ENCODE results near the gene DDR2. TPM values are rescaled to one million over a fixed set of nuclear protein-coding genes. Genes with fewer than 3 reads are reported as not detected.

DDR2 gene
- total RNA-seq, 1 donor from 2014 or later = 26.9 TPM

DNA sequence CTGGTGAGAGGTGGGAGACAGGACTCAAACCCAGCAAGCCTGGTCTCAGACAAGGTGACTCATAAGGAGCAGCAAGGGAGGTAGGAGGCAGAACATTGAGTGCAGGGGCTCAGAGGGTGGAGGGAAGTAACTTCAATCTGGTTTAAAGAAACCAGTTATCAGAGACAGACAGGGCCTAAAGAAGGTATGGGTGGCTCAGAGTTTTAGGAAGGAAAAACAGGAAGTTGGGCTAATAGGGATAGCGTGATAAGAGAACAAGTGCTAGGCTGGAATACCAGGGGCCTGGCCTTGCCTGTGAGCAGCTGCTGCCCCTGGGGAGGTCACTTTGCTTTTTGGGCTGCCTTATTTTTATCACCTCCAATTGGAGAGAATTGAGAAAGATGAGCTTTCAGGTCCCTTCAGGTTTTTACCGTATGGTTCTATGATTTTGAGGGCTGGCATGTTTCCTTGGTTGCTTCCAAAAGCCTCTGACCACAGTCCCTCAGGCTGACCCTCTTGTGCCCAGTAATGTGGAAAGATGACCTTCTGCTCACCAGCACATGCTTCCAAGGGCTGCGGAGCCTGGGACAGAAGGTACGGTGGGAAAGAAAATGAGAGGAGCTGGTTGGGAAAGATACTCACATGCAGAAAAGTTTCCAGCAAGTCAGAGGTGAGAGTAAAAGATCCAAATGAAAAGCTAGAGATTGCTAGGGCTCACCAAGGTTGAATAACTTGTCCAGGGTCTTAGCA is 77.0 kb downstream of the DDR2 start:
- Histone ChIP-seq H3K36me3 (no peaks in the 10 kb centered on the region), H3K9me3 (replicated peaks) (no peaks in the 10 kb centered on the region), H3K4me1 (peaks cover 76% of the 10 kb centered on the region), H3K27me3 (ENCODE audit: low read depth) (no peaks in the 10 kb centered on the region), H3K4me3 (no peak overlapping the region), H3K27ac (replicated peaks) (peak overlapping the region; percentile 55)
- intact Hi-C loops (cut with micrococcal nuclease) = no loop called here
- no peak for DNase-seq
- TF ChIP-seq, protein P1, sequence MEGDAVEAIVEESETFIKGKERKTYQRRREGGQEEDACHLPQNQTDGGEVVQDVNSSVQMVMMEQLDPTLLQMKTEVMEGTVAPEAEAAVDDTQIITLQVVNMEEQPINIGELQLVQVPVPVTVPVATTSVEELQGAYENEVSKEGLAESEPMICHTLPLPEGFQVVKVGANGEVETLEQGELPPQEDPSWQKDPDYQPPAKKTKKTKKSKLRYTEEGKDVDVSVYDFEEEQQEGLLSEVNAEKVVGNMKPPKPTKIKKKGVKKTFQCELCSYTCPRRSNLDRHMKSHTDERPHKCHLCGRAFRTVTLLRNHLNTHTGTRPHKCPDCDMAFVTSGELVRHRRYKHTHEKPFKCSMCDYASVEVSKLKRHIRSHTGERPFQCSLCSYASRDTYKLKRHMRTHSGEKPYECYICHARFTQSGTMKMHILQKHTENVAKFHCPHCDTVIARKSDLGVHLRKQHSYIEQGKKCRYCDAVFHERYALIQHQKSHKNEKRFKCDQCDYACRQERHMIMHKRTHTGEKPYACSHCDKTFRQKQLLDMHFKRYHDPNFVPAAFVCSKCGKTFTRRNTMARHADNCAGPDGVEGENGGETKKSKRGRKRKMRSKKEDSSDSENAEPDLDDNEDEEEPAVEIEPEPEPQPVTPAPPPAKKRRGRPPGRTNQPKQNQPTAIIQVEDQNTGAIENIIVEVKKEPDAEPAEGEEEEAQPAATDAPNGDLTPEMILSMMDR (IDR thresholded peaks at IDR 0.05; ENCODE audit: borderline replicate concordance) = no peak

DNA sequence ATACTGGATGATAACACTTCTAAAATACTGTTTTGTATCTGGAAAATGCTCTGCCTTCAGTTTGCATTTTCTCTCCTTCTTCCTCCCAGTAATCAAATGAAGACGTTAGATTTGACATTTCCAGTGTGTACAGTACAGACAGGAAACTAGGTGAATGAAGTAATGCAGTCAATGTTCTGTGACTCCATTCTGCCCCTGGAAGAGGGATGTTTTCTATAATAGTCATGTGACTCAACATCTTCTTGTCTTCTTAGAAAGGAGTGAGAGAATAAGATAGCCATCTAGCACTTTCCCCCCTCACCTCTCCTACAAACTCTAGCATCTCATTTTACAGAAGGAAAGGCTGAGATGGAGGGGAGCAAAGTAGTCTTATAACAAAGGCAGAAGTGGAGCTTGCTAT is 77.6 kb downstream of the DDR2 start:
- no peaks in the 10 kb centered on the region for H3K9me3 ChIP-seq (replicated peaks)
- H3K36me3 ChIP-seq = no peaks in the 10 kb centered on the region
- no peak for DNase-seq
- H3K27me3 ChIP-seq (ENCODE audit: low read depth) = no peaks in the 10 kb centered on the region
- TF ChIP-seq, protein P1 (IDR thresholded peaks at IDR 0.05; ENCODE audit: borderline replicate concordance) = no peak
- peaks cover 71% of the 10 kb centered on the region for H3K4me1 ChIP-seq
- no peak overlapping the region for H3K4me3 ChIP-seq
- peak overlapping the region; percentile 55 for H3K27ac ChIP-seq (replicated peaks)
- intact Hi-C loops (cut with micrococcal nuclease) = no loop called here

DNA sequence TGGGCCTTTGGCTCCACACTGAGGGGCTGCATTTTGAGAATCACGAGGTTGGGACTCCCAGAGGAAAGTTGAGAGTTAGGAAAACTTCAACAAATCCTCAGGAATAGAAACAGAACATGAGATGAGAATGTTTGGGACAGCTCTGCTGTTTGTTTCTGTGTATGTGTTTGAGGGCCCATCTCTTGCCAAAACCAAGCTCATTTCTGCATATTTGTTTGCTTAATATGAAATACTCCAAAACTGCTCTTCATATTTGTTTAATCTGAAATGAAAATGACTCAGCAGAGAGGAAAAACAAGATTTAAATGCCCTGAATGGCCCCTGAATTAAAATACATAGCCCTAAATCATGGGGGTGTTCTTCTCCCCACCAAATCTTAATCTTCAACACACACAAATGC is 78.1 kb downstream of the DDR2 start:
- H3K27me3 ChIP-seq (ENCODE audit: low read depth) = no peaks in the 10 kb centered on the region
- DNase-seq = no peak
- no peaks in the 10 kb centered on the region for H3K36me3 ChIP-seq
- peaks cover 67% of the 10 kb centered on the region for H3K4me1 ChIP-seq
- no peak overlapping the region for H3K4me3 ChIP-seq
- TF ChIP-seq, protein P1 (IDR thresholded peaks at IDR 0.05; ENCODE audit: borderline replicate concordance) = no peak
- intact Hi-C loops (cut with micrococcal nuclease) = no loop called here
- H3K9me3 ChIP-seq (replicated peaks) = no peaks in the 10 kb centered on the region
- H3K27ac ChIP-seq (replicated peaks) = peak overlapping the region; percentile 55

DNA sequence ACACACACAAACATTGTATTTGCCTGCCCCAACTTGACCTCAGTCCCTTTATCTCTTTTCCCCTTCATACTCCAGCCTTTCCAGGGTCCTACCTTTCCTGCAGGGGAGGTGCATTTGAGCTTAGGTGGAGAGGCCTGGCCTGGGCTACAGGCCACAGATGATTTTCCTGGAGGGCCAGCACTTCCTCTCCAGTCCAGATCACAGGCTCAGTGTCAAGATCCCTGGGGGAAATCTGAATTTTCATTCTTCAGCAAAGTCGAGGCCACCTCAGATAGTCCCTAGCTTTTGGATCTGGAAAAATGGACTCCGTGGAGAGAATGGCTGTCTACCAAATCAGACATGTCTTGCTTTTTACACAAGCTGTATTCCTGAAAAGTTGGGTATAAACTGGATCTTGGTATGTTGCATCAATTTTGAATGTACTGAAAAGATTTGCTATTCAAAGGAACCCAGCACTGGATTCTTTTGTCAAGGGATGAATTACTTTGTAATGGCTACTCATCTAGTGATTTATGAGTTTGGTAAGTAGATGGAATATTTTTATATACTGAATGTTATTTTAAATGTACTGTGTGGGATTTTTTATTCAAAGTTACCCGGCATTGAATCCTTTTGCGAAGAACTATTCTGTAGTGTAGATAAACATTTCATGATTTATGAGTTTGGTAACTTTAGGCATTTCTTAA is 78.7 kb downstream of the DDR2 start:
- H3K27me3 ChIP-seq (ENCODE audit: low read depth) = no peaks in the 10 kb centered on the region
- H3K9me3 ChIP-seq (replicated peaks) = no peaks in the 10 kb centered on the region
- H3K4me3 ChIP-seq = no peak overlapping the region
- TF ChIP-seq, protein P1 (IDR thresholded peaks at IDR 0.05; ENCODE audit: borderline replicate concordance) = no peak
- peaks cover 67% of the 10 kb centered on the region for H3K4me1 ChIP-seq
- no peak for DNase-seq
- H3K36me3 ChIP-seq = no peaks in the 10 kb centered on the region
- intact Hi-C loops (cut with micrococcal nuclease) = no loop called here
- peak overlapping the region; percentile 55 for H3K27ac ChIP-seq (replicated peaks)

DNA sequence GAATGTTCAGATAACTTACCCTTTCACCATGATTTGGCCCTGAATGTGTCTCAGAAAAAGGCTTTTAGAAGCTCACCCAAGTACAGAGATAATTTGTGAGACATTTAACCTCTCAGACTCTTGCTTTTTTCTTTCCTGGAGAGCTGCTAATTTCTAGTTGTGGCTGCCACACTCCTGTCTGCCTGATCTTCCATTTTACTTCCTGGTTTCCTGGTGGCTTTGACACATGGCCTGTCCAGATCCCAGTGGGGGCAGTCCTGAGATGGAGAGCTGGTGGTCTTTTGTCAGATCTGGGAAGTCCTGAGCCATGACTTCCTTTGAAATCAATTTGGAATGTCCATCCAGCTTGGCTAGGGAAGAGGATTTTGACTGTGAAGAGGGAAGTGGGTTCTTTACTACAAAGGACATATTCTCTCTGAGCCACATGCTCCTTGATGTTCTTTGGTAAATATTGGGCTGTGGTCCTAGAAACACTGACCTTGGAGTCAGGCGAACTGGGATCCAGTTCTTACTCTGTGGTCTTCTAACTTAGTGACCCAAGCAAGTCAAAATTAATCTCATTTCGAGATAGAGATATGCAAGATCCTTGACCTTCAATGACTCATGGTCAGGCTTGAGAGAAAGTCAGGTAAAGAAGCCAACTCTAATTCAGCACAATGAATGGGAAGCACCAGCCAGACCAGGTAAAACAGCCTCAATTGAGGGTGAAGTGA is 80.2 kb downstream of the DDR2 start:
- Histone ChIP-seq H3K27me3 (ENCODE audit: low read depth) (no peaks in the 10 kb centered on the region), H3K4me3 (no peak overlapping the region), H3K9me3 (replicated peaks) (no peaks in the 10 kb centered on the region), H3K36me3 (no peaks in the 10 kb centered on the region), H3K4me1 (peaks cover 62% of the 10 kb centered on the region), H3K27ac (replicated peaks) (peak overlapping the region; percentile 11)
- DNase-seq = no peak
- TF ChIP-seq, protein P1 (IDR thresholded peaks at IDR 0.05; ENCODE audit: borderline replicate concordance) = no peak
- intact Hi-C loops (cut with micrococcal nuclease) = no loop called here
